ENCODE data around the gene FOXO3. TPM values are rescaled to one million over a fixed set of nuclear protein-coding genes. Genes with fewer than 3 reads are reported as not detected.
"Not testable (repeated sequence)": the region's sequence is repeated elsewhere in the genome, so short reads cannot be mapped to it uniquely, and the experiment has no call there.

Gene FOXO3
- total and polyA plus RNA-seq, 3 experiments from 2014 or later, result 14.1 to 31.1 (median 15.0) TPM

- H3K27ac ChIP-seq (ENCODE audit: low read depth, low read length), result no peak overlapping the region
- H3K4me3 ChIP-seq (ENCODE audit: low read length), result no peak overlapping the region
- H3K27me3 Mint-ChIP-seq, result no peaks in the 10 kb centered on the region
- peaks cover 3 to 12% (median 7%) of the 10 kb centered on the region in 3 donors for H3K36me3 Mint-ChIP-seq
- no peak overlapping the region for H3K4me3 Mint-ChIP-seq
- peak overlapping the region in 4 of 8 donors; percentile 4 to 69 (median 52) for H3K27ac Mint-ChIP-seq
- H3K4me1 Mint-ChIP-seq, result peaks cover 56 to 94% (median 70%) of the 10 kb centered on the region in 3 donors
- H3K27me3 ChIP-seq (ENCODE audit: insufficient read depth, low read length, poor library complexity, severe bottlenecking), result no peaks in the 10 kb centered on the region
- H3K4me1 ChIP-seq (ENCODE audit: insufficient read depth, low read length), result no peaks in the 10 kb centered on the region
- CTCF ChIA-PET, result interaction anchor here (0.6 kb wide), 1 partner anchor 232 kb away, joined by 3 read pairs; no protein-coding TSS in a partner anchor
- DNase-seq, result no peak
- POLR2A ChIA-PET, result no interaction called here
- no peaks in the 10 kb centered on the region for H3K9me3 Mint-ChIP-seq
- no peaks in the 10 kb centered on the region for H3K9me3 ChIP-seq (ENCODE audit: low read length)
- H3K36me3 ChIP-seq (ENCODE audit: insufficient read depth, low read length), result no peaks in the 10 kb centered on the region
Observed at GRCh38 chr6:108673153-108673552, 112.4 kb downstream of the FOXO3 start.

DNA sequence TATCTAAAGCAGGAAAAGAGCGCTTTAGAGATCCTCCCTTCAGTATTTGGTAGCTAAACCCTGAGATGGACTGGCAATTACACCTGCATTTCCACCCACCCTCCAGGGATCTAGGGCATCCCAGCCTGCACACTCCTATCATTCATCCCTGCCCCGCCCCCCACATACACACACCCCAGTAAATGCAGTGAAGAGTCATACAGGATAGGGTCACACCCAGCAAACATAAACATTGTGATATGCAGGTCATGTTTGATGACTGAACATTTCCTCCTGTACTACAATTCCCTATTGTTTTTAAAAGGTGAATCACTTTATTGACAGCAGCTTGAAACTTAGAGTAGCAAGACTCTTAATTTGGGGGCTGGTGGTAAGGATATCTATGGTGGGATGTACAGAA lies 112.9 kb downstream of the FOXO3 start:
- ChIA-PET POLR2A (no interaction called here), CTCF (interaction anchor here (0.6 kb wide), 1 partner anchor 231 kb away, joined by 3 read pairs; no protein-coding TSS in a partner anchor)
- H3K4me3 ChIP-seq (ENCODE audit: low read length), result no peak overlapping the region
- H3K27ac ChIP-seq (ENCODE audit: low read depth, low read length), result no peak overlapping the region
- DNase-seq, result no peak
- no peaks in the 10 kb centered on the region for H3K27me3 ChIP-seq (ENCODE audit: insufficient read depth, low read length, poor library complexity, severe bottlenecking)
- peak overlapping the region in 5 of 8 donors; percentile 26 to 80 (median 54) for H3K27ac Mint-ChIP-seq
- H3K9me3 Mint-ChIP-seq, result no peaks in the 10 kb centered on the region
- H3K9me3 ChIP-seq (ENCODE audit: low read length), result no peaks in the 10 kb centered on the region
- no peaks in the 10 kb centered on the region for H3K4me1 ChIP-seq (ENCODE audit: insufficient read depth, low read length)
- peaks cover 0 to 7% (median 6%) of the 10 kb centered on the region in 3 donors for H3K36me3 Mint-ChIP-seq
- peaks cover 52 to 90% (median 69%) of the 10 kb centered on the region in 3 donors for H3K4me1 Mint-ChIP-seq
- no peaks in the 10 kb centered on the region for H3K27me3 Mint-ChIP-seq
- no peaks in the 10 kb centered on the region for H3K36me3 ChIP-seq (ENCODE audit: insufficient read depth, low read length)
- no peak overlapping the region for H3K4me3 Mint-ChIP-seq

DNA sequence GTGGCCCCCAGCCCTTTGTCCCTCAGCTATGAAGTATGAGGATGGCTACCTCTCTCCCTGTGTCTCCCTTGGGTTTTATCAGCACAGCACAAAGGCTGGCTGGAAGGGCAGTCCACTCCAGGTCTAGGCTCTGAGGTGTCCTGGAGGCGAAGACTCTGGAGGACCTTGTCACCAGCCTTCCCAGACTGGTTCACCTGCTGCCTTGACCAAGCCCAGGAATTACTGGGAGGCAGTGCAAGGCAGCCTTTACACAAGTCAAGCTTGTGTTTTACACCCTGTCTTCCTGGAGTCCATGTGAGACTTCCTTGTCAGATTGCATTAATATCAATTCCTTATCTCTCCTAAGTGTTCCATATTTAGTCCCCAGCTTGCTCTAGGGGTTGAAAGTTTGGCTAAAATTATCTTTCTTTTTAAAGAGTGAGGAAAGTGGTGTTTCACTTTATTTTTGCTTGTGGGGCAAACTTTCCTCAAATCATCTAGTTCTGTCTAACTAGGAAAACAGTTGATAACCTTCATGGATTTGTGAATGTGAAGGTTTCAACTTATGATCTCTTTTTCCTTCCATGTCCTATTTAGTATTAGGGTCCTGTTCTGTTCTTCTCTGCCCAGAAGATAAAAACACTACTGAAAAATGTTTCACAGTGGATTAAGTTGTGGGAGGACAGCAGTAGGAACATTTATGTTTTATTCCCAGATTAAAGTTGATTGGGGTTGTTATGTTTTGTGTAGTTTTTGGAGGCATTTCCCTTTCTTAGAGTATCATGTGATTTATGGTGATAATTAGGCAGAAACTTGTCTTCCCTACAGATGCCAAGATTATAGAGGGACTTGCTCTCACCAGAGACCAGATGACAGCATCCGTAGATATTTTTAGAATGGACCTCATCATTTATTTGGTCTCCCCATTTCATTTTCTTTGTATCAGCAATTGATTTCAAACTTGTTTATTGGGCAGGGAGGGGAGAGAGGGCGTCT lies 114.8 kb downstream of the FOXO3 start:
- Histone ChIP-seq H3K36me3 (ENCODE audit: insufficient read depth, low read length) (no peaks in the 10 kb centered on the region), H3K27me3 (ENCODE audit: insufficient read depth, low read length, poor library complexity, severe bottlenecking) (no peaks in the 10 kb centered on the region), H3K27ac (ENCODE audit: low read depth, low read length) (no peak overlapping the region), H3K4me1 (ENCODE audit: insufficient read depth, low read length) (no peaks in the 10 kb centered on the region), H3K4me3 (ENCODE audit: low read length) (no peak overlapping the region), H3K9me3 (ENCODE audit: low read length) (no peaks in the 10 kb centered on the region)
- ChIA-PET CTCF (interaction anchor here (1.5 kb wide), 1 partner anchor 8 kb away, joined by 3 read pairs; no protein-coding TSS in a partner anchor), POLR2A (no interaction called here)
- Mint-ChIP-seq H3K27me3 (peaks cover 0 to 2% of the 10 kb centered on the region in 2 donors), H3K4me1 (peaks cover 44 to 73% (median 54%) of the 10 kb centered on the region in 3 donors), H3K4me3 (no peak overlapping the region), H3K9me3 (no peaks in the 10 kb centered on the region), H3K36me3 (peaks cover 0 to 19% (median 6%) of the 10 kb centered on the region in 3 donors), H3K27ac (peak overlapping the region in 5 of 8 donors; percentile 5 to 66 (median 23))
- DNase-seq, result no peak

DNA sequence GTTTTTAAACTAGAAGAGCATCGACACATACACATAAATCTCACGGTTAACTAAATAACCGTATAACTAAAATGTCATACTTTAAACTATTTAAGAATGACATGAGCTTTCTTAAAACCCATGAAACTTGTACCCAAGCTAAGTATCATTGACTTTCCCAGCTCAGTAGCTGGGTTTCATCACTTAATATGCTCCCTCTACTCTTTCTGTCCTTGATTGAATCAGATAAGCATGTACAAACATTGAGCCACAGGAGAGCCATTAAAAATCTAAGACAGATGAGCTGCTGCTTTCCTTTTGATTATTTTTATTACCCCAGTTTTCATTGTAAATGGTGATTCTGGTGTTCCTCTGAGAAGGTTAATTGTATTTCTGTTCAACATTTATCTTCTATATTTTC lies 115.8 kb downstream of the FOXO3 start:
- H3K9me3 ChIP-seq (ENCODE audit: low read length), result no peaks in the 10 kb centered on the region
- Mint-ChIP-seq H3K4me1 (peaks cover 40 to 62% (median 47%) of the 10 kb centered on the region in 3 donors), H3K27me3 (peaks cover 0 to 2% of the 10 kb centered on the region in 2 donors), H3K27ac (peak overlapping the region in 3 of 8 donors; percentile 29 to 47 (median 33)), H3K9me3 (no peaks in the 10 kb centered on the region), H3K36me3 (peaks cover 0 to 23% (median 7%) of the 10 kb centered on the region in 3 donors), H3K4me3 (no peak overlapping the region)
- ChIA-PET CTCF (interaction anchor here (1.5 kb wide), 1 partner anchor 9 kb away, joined by 3 read pairs; no protein-coding TSS in a partner anchor), POLR2A (no interaction called here)
- H3K4me3 ChIP-seq (ENCODE audit: low read length), result no peak overlapping the region
- H3K27ac ChIP-seq (ENCODE audit: low read depth, low read length), result no peak overlapping the region
- H3K27me3 ChIP-seq (ENCODE audit: insufficient read depth, low read length, poor library complexity, severe bottlenecking), result no peaks in the 10 kb centered on the region
- no peaks in the 10 kb centered on the region for H3K36me3 ChIP-seq (ENCODE audit: insufficient read depth, low read length)
- no peak for DNase-seq
- no peaks in the 10 kb centered on the region for H3K4me1 ChIP-seq (ENCODE audit: insufficient read depth, low read length)

GRCh38 chr6:108677357-108677756 lies 116.6 kb downstream of the FOXO3 start:
- no peak overlapping the region for H3K27ac ChIP-seq (ENCODE audit: low read depth, low read length)
- Mint-ChIP-seq H3K27me3 (peaks cover 0 to 2% of the 10 kb centered on the region in 2 donors), H3K9me3 (no peaks in the 10 kb centered on the region), H3K27ac (peak overlapping the region in 2 of 8 donors; percentile 52 to 64), H3K36me3 (peaks cover 0 to 31% (median 10%) of the 10 kb centered on the region in 3 donors), H3K4me3 (no peak overlapping the region), H3K4me1 (peaks cover 36 to 54% (median 47%) of the 10 kb centered on the region in 3 donors)
- no peak overlapping the region for H3K4me3 ChIP-seq (ENCODE audit: low read length)
- no peaks in the 10 kb centered on the region for H3K9me3 ChIP-seq (ENCODE audit: low read length)
- ChIA-PET CTCF (interaction anchor here (1.5 kb wide), 1 partner anchor 10 kb away, joined by 3 read pairs; no protein-coding TSS in a partner anchor), POLR2A (no interaction called here)
- H3K27me3 ChIP-seq (ENCODE audit: insufficient read depth, low read length, poor library complexity, severe bottlenecking), result no peaks in the 10 kb centered on the region
- no peaks in the 10 kb centered on the region for H3K4me1 ChIP-seq (ENCODE audit: insufficient read depth, low read length)
- DNase-seq, result no peak
- H3K36me3 ChIP-seq (ENCODE audit: insufficient read depth, low read length), result no peaks in the 10 kb centered on the region

- Histone ChIP-seq H3K27ac (ENCODE audit: low read depth, low read length) (no peak overlapping the region), H3K9me3 (ENCODE audit: low read length) (no peaks in the 10 kb centered on the region), H3K27me3 (ENCODE audit: insufficient read depth, low read length, poor library complexity, severe bottlenecking) (no peaks in the 10 kb centered on the region), H3K36me3 (ENCODE audit: insufficient read depth, low read length) (no peaks in the 10 kb centered on the region), H3K4me3 (ENCODE audit: low read length) (no peak overlapping the region), H3K4me1 (ENCODE audit: insufficient read depth, low read length) (no peaks in the 10 kb centered on the region)
- Mint-ChIP-seq H3K9me3 (no peaks in the 10 kb centered on the region), H3K4me1 (peaks cover 32 to 49% (median 42%) of the 10 kb centered on the region in 3 donors), H3K27me3 (peaks cover 0 to 2% of the 10 kb centered on the region in 2 donors), H3K4me3 (no peak overlapping the region), H3K27ac (peak overlapping the region in 1 of 8 donors; percentile 1), H3K36me3 (peaks cover 0 to 31% (median 8%) of the 10 kb centered on the region in 3 donors)
- POLR2A ChIA-PET, result no interaction called here
- CTCF ChIA-PET, result no interaction called here
- DNase-seq, result no peak
Observed at GRCh38 chr6:108677894-108678293, 117.2 kb downstream of the FOXO3 start.

GRCh38 chr6:108680314-108680713 lies 119.6 kb downstream of the FOXO3 start:
- H3K27ac ChIP-seq (ENCODE audit: low read depth, low read length); H3K36me3 ChIP-seq (ENCODE audit: insufficient read depth, low read length); CTCF ChIA-PET; DNase-seq; H3K4me3 ChIP-seq (ENCODE audit: low read length); H3K27me3 Mint-ChIP-seq; H3K27ac Mint-ChIP-seq; POLR2A ChIA-PET; H3K9me3 ChIP-seq (ENCODE audit: low read length); H3K9me3 Mint-ChIP-seq; H3K4me1 ChIP-seq (ENCODE audit: insufficient read depth, low read length); H3K27me3 ChIP-seq (ENCODE audit: insufficient read depth, low read length, poor library complexity, severe bottlenecking); H3K4me3 Mint-ChIP-seq: not testable (repeated sequence)
- peaks cover 0 to 38% (median 10%) of the 10 kb centered on the region in 3 donors for H3K36me3 Mint-ChIP-seq
- peaks cover 20 to 36% (median 33%) of the 10 kb centered on the region in 3 donors for H3K4me1 Mint-ChIP-seq

- H3K27me3 ChIP-seq (ENCODE audit: insufficient read depth, low read length, poor library complexity, severe bottlenecking); H3K4me1 ChIP-seq (ENCODE audit: insufficient read depth, low read length); H3K27me3 Mint-ChIP-seq; H3K4me3 Mint-ChIP-seq; CTCF ChIA-PET; H3K27ac ChIP-seq (ENCODE audit: low read depth, low read length); H3K36me3 ChIP-seq (ENCODE audit: insufficient read depth, low read length); H3K9me3 Mint-ChIP-seq; H3K4me3 ChIP-seq (ENCODE audit: low read length); H3K9me3 ChIP-seq (ENCODE audit: low read length); POLR2A ChIA-PET; DNase-seq: not testable (repeated sequence)
- Mint-ChIP-seq H3K36me3 (peaks cover 6 to 50% (median 18%) of the 10 kb centered on the region in 3 donors), H3K27ac (peak overlapping the region in 1 of 8 donors; percentile 48), H3K4me1 (peaks cover 18 to 33% (median 31%) of the 10 kb centered on the region in 3 donors)
Observed at GRCh38 chr6:108681721-108682120, 121.0 kb downstream of the FOXO3 start.

All from CD8-positive, alpha-beta memory T cell (primary cell).